Esophagus squamous epithelium (tissue), 4 donors: ENCODE data around the gene RFX1.

Experiments used
- CTCF ChIP-seq, 6 experiments: fragments of 450-650 bp in 4 of 6; fragments of 200-600 bp in 2 of 6; sonication (generic) in 2 of 6; IDR thresholded peaks; one replicate each; pipeline ENCODE4 v1.5.1; 2016 to 2019; ENCODE audit warnings: antibody characterized with exemption in 6 of 6, mild to moderate bottlenecking in 4 of 6, moderate library complexity in 4 of 6
- POLR2A ChIP-seq, 4 donors: fragments of 450-650 bp; IDR thresholded peaks; one replicate each; pipeline ENCODE4 v1.6.1; 2017; ENCODE audit warnings: antibody characterized with exemption in 4 of 4, mild to moderate bottlenecking in 4 of 4, moderate library complexity in 3 of 4

- TF ChIP-seq CTCF (IDR thresholded peaks at IDR 0.05) = no peak
- TF ChIP-seq POLR2A (IDR thresholded peaks at IDR 0.05) = no peak
Measured at GRCh38 chr19:14035706-14036105, 29.6 kb upstream of the RFX1 start.
